Osteocyte (in vitro differentiated cells): Measurements from ENCODE around the gene MAGEA9B. TPM values are rescaled to one million over a fixed set of nuclear protein-coding genes. Genes with fewer than 3 reads are reported as not detected.

ENCODE experiments used
- DNase-seq: peaks from one replicate; pipeline ENCODE4 v3.0.0; 2021; ENCODE audit warnings: mixed read lengths; ENCODE audit not compliant: unreplicated experiment; ENCODE audit errors: extremely low spot score
- H3K27ac Mint-ChIP-seq: one replicate; pipeline ENCODE4 v1.8.0; 2021; ENCODE audit warnings: mild to moderate bottlenecking, mixed read lengths; ENCODE audit not compliant: unreplicated experiment
- H3K27me3 Mint-ChIP-seq: one replicate; pipeline ENCODE4 v1.8.0; 2021; ENCODE audit warnings: mixed read lengths; ENCODE audit not compliant: unreplicated experiment
- H3K36me3 Mint-ChIP-seq: one replicate; pipeline ENCODE4 v1.8.0; 2021; ENCODE audit warnings: mixed read lengths; ENCODE audit not compliant: unreplicated experiment
- H3K4me1 Mint-ChIP-seq: one replicate; pipeline ENCODE4 v1.8.0; 2021; ENCODE audit warnings: mixed read lengths; ENCODE audit not compliant: unreplicated experiment
- H3K4me3 Mint-ChIP-seq: one replicate; pipeline ENCODE4 v1.8.0; 2021; ENCODE audit warnings: mild to moderate bottlenecking, moderate library complexity, mixed read lengths; ENCODE audit not compliant: unreplicated experiment
- H3K9me3 Mint-ChIP-seq: one replicate; pipeline ENCODE4 v1.8.0; 2021; ENCODE audit warnings: mixed read lengths; ENCODE audit not compliant: unreplicated experiment
- total RNA-seq: library from RNA; stranded (reverse); gene quantifications from 2 replicates; pipeline ENCODE4 v1.2.1, GENCODE V29; 2021
- TF ChIP-seq, protein P1 (sequence below): fragments of 200-600 bp; sonication (generic); IDR thresholded peaks from 2 replicates; pipeline ENCODE4 v1.5.0; 2021; ENCODE audit warnings: antibody characterized with exemption, mild to moderate bottlenecking, moderate library complexity

MAGEA9B gene
- total RNA-seq, 1 donor from 2014 or later = not detected

- Mint-ChIP-seq H3K36me3 (no peaks in the 10 kb centered on the region), H3K27ac (peak overlapping the region; percentile 71), H3K4me1 (peaks cover 10% of the 10 kb centered on the region), H3K9me3 (peaks cover 4% of the 10 kb centered on the region), H3K4me3 (no peak overlapping the region), H3K27me3 (no peaks in the 10 kb centered on the region)
- DNase-seq = no peak
- TF ChIP-seq, protein P1, sequence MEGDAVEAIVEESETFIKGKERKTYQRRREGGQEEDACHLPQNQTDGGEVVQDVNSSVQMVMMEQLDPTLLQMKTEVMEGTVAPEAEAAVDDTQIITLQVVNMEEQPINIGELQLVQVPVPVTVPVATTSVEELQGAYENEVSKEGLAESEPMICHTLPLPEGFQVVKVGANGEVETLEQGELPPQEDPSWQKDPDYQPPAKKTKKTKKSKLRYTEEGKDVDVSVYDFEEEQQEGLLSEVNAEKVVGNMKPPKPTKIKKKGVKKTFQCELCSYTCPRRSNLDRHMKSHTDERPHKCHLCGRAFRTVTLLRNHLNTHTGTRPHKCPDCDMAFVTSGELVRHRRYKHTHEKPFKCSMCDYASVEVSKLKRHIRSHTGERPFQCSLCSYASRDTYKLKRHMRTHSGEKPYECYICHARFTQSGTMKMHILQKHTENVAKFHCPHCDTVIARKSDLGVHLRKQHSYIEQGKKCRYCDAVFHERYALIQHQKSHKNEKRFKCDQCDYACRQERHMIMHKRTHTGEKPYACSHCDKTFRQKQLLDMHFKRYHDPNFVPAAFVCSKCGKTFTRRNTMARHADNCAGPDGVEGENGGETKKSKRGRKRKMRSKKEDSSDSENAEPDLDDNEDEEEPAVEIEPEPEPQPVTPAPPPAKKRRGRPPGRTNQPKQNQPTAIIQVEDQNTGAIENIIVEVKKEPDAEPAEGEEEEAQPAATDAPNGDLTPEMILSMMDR = no peak
Observed at GRCh38 chrX:149572743-149573142, 14.5 kb downstream of the MAGEA9B start.

- TF ChIP-seq, protein P1 = no peak
- DNase-seq = no peak
- Mint-ChIP-seq H3K27me3 (no peaks in the 10 kb centered on the region), H3K9me3 (peaks cover 4% of the 10 kb centered on the region), H3K4me3 (no peak overlapping the region), H3K36me3 (no peaks in the 10 kb centered on the region), H3K4me1 (peaks cover 10% of the 10 kb centered on the region), H3K27ac (no peak overlapping the region)
Observed at GRCh38 chrX:149571770-149572169, 15.5 kb downstream of the MAGEA9B start.

- no peak for DNase-seq
- H3K36me3 Mint-ChIP-seq = no peaks in the 10 kb centered on the region
- H3K4me3 Mint-ChIP-seq = no peak overlapping the region
- peaks cover 10% of the 10 kb centered on the region for H3K4me1 Mint-ChIP-seq
- no peak overlapping the region for H3K27ac Mint-ChIP-seq
- H3K9me3 Mint-ChIP-seq = peaks cover 4% of the 10 kb centered on the region
- H3K27me3 Mint-ChIP-seq = no peaks in the 10 kb centered on the region
- TF ChIP-seq, protein P1 = no peak
Observed at GRCh38 chrX:149570668-149571067, 16.6 kb downstream of the MAGEA9B start.

GRCh38 chrX:149569770-149570169 is 17.5 kb downstream of the MAGEA9B start:
- no peaks in the 10 kb centered on the region for H3K27me3 Mint-ChIP-seq
- H3K9me3 Mint-ChIP-seq = peaks cover 4% of the 10 kb centered on the region
- peaks cover 10% of the 10 kb centered on the region for H3K4me1 Mint-ChIP-seq
- H3K27ac Mint-ChIP-seq = no peak overlapping the region
- no peak overlapping the region for H3K4me3 Mint-ChIP-seq
- H3K36me3 Mint-ChIP-seq = no peaks in the 10 kb centered on the region
- no peak for DNase-seq
- TF ChIP-seq, protein P1 = no peak

GRCh38 chrX:149568701-149569296 is 18.5 kb downstream of the MAGEA9B start:
- TF ChIP-seq, protein P1 = no peak
- Mint-ChIP-seq H3K27me3 (no peaks in the 10 kb centered on the region), H3K9me3 (peaks cover 4% of the 10 kb centered on the region), H3K36me3 (no peaks in the 10 kb centered on the region), H3K4me1 (peaks cover 10% of the 10 kb centered on the region), H3K4me3 (no peak overlapping the region), H3K27ac (no peak overlapping the region)
- DNase-seq = peak; percentile 25
